SK-N-SH (cell line): Measurements from ENCODE around the gene GCLM. TPM values are rescaled to one million over a fixed set of nuclear protein-coding genes. Genes with fewer than 3 reads are reported as not detected.

Experiments used
- CTCF ChIA-PET: fragments of 300-600, 350-600 bp; formaldehyde crosslinking; extraction: SDS; loops from one replicate; lab custom pipeline; 2021; lab: Yijun Ruan, JAX
- POLR2A ChIA-PET: fragments of 350-600 bp; sonication (Branson Sonifier 250); formaldehyde crosslinking; extraction: SDS; loops from one replicate; lab custom pipeline; 2020; ENCODE audit warnings: antibody characterized with exemption, inconsistent platforms; lab: Yijun Ruan, JAX
- DNase-seq: peaks from one replicate; pipeline ENCODE4 v3.0.0; 2012
- H2AFZ ChIP-seq: fragments of 200-600 bp; sonication (generic); 2 replicates; pipeline ENCODE4 v1.8.1; 2016; ENCODE audit warnings: antibody characterized with exemption, mild to moderate bottlenecking, low read depth
- H3F3A ChIP-seq: fragments of 200-600 bp; sonication (generic); replicated peaks from 2 replicates; pipeline ENCODE3; 2016; ENCODE audit warnings: antibody characterized with exemption, mild to moderate bottlenecking; ENCODE audit not compliant: insufficient read depth
- H3K27ac ChIP-seq, 2 experiments: fragments of 200-500 bp in 1 of 2; fragments of 200-600 bp in 1 of 2; sonication (Bioruptor generic) in 1 of 2; sonication (generic), shearing (Covaris generic) in 1 of 2; 2 replicates each; pipeline versions ENCODE4 v1.5.1 to v1.6.1; 2014 to 2016; ENCODE audit warnings: low read depth in 2 of 2, inconsistent platforms in 1 of 2, low read length in 1 of 2, mild to moderate bottlenecking in 1 of 2, mixed read lengths in 1 of 2
- H3K27me3 ChIP-seq: fragments of 200-600 bp; sonication (generic), shearing (Covaris generic); 2 replicates; pipeline ENCODE4 v1.6.1; 2016; ENCODE audit warnings: mixed run types; ENCODE audit not compliant: insufficient read depth
- H3K36me3 ChIP-seq, 2 experiments: fragments of 200-500 bp in 1 of 2; fragments of 200-600 bp in 1 of 2; sonication (Bioruptor generic) in 1 of 2; sonication (generic) in 1 of 2; replicated peaks in 1 of 2; 2 replicates each; pipeline versions ENCODE3 to v1.5.1; 2014 to 2016; ENCODE audit warnings: low read length in 1 of 2, mild to moderate bottlenecking in 1 of 2; ENCODE audit not compliant: insufficient read depth in 2 of 2, control insufficient read depth in 1 of 2
- H3K4me1 ChIP-seq, 2 experiments: fragments of 200-500 bp in 1 of 2; fragments of 200-600 bp in 1 of 2; sonication (Bioruptor generic) in 1 of 2; sonication (generic), shearing (Covaris generic) in 1 of 2; 2 replicates each; pipeline versions ENCODE4 v1.5.1 to v1.6.1; 2014 to 2016; ENCODE audit warnings: low read depth in 1 of 2, low read length in 1 of 2, mixed run types in 1 of 2; ENCODE audit not compliant: insufficient read depth in 2 of 2, control insufficient read depth in 1 of 2
- H3K4me2 ChIP-seq: fragments of 200-600 bp; sonication (generic), shearing (Covaris generic); 2 replicates; pipeline ENCODE4 v1.6.1; 2017; ENCODE audit warnings: mixed run types
- H3K4me3 ChIP-seq, 2 experiments: fragments of 200-500 bp in 1 of 2; fragments of 200-600 bp in 1 of 2; sonication (Bioruptor generic) in 1 of 2; sonication (generic), shearing (Covaris generic) in 1 of 2; 2 replicates each; pipeline versions ENCODE4 v1.5.1 to v1.8.1; 2014 to 2016; ENCODE audit warnings: low read depth in 2 of 2, inconsistent platforms in 1 of 2, low read length in 1 of 2, mild to moderate bottlenecking in 1 of 2, mixed read lengths in 1 of 2, moderate library complexity in 1 of 2
- H3K79me2 ChIP-seq: fragments of 200-600 bp; sonication (generic); 2 replicates; pipeline ENCODE4 v1.8.1; 2017; ENCODE audit warnings: mild to moderate bottlenecking; ENCODE audit not compliant: insufficient read depth
- H3K9ac ChIP-seq: fragments of 200-600 bp; sonication (generic); 2 replicates; pipeline ENCODE4 v1.6.1; 2017; ENCODE audit warnings: mixed run types
- H3K9me2 ChIP-seq: fragments of 200-600 bp; sonication (generic); 2 replicates; pipeline ENCODE4 v1.6.1; 2017; ENCODE audit warnings: mixed run types
- H3K9me3 ChIP-seq: fragments of 200-600 bp; sonication (generic); 2 replicates; pipeline ENCODE4 v1.6.1; 2017; ENCODE audit warnings: mixed run types, mild to moderate bottlenecking, moderate library complexity
- H4K20me1 ChIP-seq: fragments of 200-600 bp; sonication (generic); 2 replicates; pipeline ENCODE4 v1.6.1; 2017; ENCODE audit warnings: mild to moderate bottlenecking, mixed run types; ENCODE audit not compliant: insufficient read depth
- CHD2 ChIP-seq: fragments of 150-350 bp; IDR thresholded peaks from 2 replicates; pipeline ENCODE4 v1.6.1; 2018; ENCODE audit warnings: low read length; ENCODE audit not compliant: partially characterized antibody
- CTCF ChIP-seq: fragments of 200-600 bp; sonication (generic); IDR thresholded peaks from 2 replicates; pipeline ENCODE4 v1.6.1; 2017; ENCODE audit warnings: antibody characterized with exemption, mild to moderate bottlenecking, moderate library complexity
- EZH2phosphoT487 ChIP-seq: fragments of 200-600 bp; sonication (generic); IDR thresholded peaks from 2 replicates; pipeline ENCODE4 v1.6.1; 2017; ENCODE audit warnings: low read depth, mixed run types, mild to moderate bottlenecking, antibody characterized with exemption, moderate library complexity, borderline replicate concordance
- FOSL2 ChIP-seq: IDR thresholded peaks from 2 replicates; pipeline ENCODE4 v1.4.0; 2012; ENCODE audit warnings: low read depth, mild to moderate bottlenecking, moderate library complexity, borderline replicate concordance
- FOXM1 ChIP-seq: IDR thresholded peaks from 2 replicates; pipeline ENCODE4 v1.4.0; 2012; ENCODE audit warnings: low read depth, mild to moderate bottlenecking
- GABPA ChIP-seq: IDR thresholded peaks from 2 replicates; pipeline ENCODE4 v1.4.0; 2012; ENCODE audit warnings: low read depth, mild to moderate bottlenecking
- MXI1 ChIP-seq: IDR thresholded peaks from 2 replicates; pipeline ENCODE4 v1.6.1; 2012; ENCODE audit warnings: mild to moderate bottlenecking, low read depth, low read length, improper control_type of control experiment
- POLR2AphosphoS5 ChIP-seq: IDR thresholded peaks from 2 replicates; pipeline ENCODE4 v1.6.1; 2012; ENCODE audit warnings: low read depth, low read length
- RCOR1 ChIP-seq: fragments of 150-350 bp; IDR thresholded peaks from 2 replicates; pipeline ENCODE4 v1.6.1; 2017; ENCODE audit warnings: antibody characterized with exemption, low read length
- REST ChIP-seq: IDR thresholded peaks from 2 replicates; pipeline ENCODE4 v1.6.1; 2012; ENCODE audit warnings: mild to moderate bottlenecking, low read depth, low read length, moderate library complexity
- RFX5 ChIP-seq: IDR thresholded peaks from 2 replicates; pipeline ENCODE4 v1.6.1; 2012; ENCODE audit warnings: mild to moderate bottlenecking, improper control_type of control experiment, low read length
- RXRA ChIP-seq: IDR thresholded peaks from 2 replicates; pipeline ENCODE4 v1.4.0; 2012; ENCODE audit warnings: low read depth, mild to moderate bottlenecking, borderline replicate concordance
- SIN3A ChIP-seq: IDR thresholded peaks from 2 replicates; pipeline ENCODE4 v1.6.1; 2012; ENCODE audit warnings: low read depth, mild to moderate bottlenecking, low read length, moderate library complexity, borderline replicate concordance
- SMC3 ChIP-seq: IDR thresholded peaks from 2 replicates; pipeline ENCODE4 v1.6.1; 2012; ENCODE audit warnings: low read depth, low read length, improper control_type of control experiment
- TEAD4 ChIP-seq: IDR thresholded peaks from 2 replicates; pipeline ENCODE4 v1.4.0; 2012; ENCODE audit warnings: mild to moderate bottlenecking, borderline replicate concordance; ENCODE audit not compliant: insufficient read depth
- USF1 ChIP-seq: IDR thresholded peaks from 2 replicates; pipeline ENCODE4 v1.4.0; 2012; ENCODE audit warnings: low read depth, borderline replicate concordance
- WGBS: methylation state at CpG from one replicate; pipeline ENCODE4 v1.1.6; 2017; ENCODE audit warnings: low lambda C conversion rate; 5-methylcytosine and 5-hydroxymethylcytosine counted together
- polyA plus RNA-seq, 3 experiments: library from polyadenylated mRNA; depleted of rRNA; stranded (reverse); fragments of >200 nt; gene quantifications; 2 replicates each; pipeline ENCODE4 v1.2.3, GENCODE V29; 2012
- TF ChIP-seq, protein P1 (sequence below): fragments of 150-350 bp; IDR thresholded peaks from 2 replicates; pipeline ENCODE4 v1.6.1; 2016; ENCODE audit warnings: mild to moderate bottlenecking, low read depth, low read length
- TF ChIP-seq, protein P2 (sequence below): IDR thresholded peaks from 2 replicates; pipeline ENCODE4; 2012

Gene GCLM
- polyA plus RNA-seq, 1 of the 3 experiments (the other 2 are of a cell fraction): 9.4 TPM

- no peak for TF ChIP-seq FOSL2
- no peak for TF ChIP-seq TEAD4
- TF ChIP-seq RXRA: no peak
- DNase-seq: peak; percentile 24
- Histone ChIP-seq H3K9me2 (no peaks in the 10 kb centered on the region), H2AFZ (peak overlapping the region; percentile 77), H3K4me2 (peak overlapping the region; percentile 81), H3K36me3 (peaks cover 40 to 52% of the 10 kb centered on the region in 2 experiments), H3K27ac (peak overlapping the region; percentile 89 to 95), H3K79me2 (peaks cover 52% of the 10 kb centered on the region), H4K20me1 (peaks cover 10% of the 10 kb centered on the region; the same call in 1 of the 2 replicates), H3F3A (peaks cover 47% of the 10 kb centered on the region), H3K9ac (peak overlapping the region; percentile 90), H3K9me3 (no peaks in the 10 kb centered on the region), H3K27me3 (no peaks in the 10 kb centered on the region), H3K4me3 (peak overlapping the region; percentile 96 to 98), H3K4me1 (peaks cover 5 to 11% of the 10 kb centered on the region in 2 experiments; a peak in 3 of 4 replicates)
- 2% methylated on average over 18 of the region's 20 CpGs for WGBS
- ChIA-PET POLR2A (interaction anchor here (1.0 to 2.8 kb wide), 4 partner anchors 10 to 533 kb away, joined by 5 to 11 read pairs (median 8); partner anchors contain the start of gene DR1), CTCF (interaction anchor here (1.3 to 2.2 kb wide), 3 partner anchors 9 to 457 kb away, joined by 4 to 6 read pairs (median 6); no protein-coding TSS in a partner anchor)
Observed at GRCh38 chr1:93878501-93878888, 30.7 kb downstream of the GCLM start.

GRCh38 chr1:93877529-93877928, 31.7 kb downstream of the GCLM start:
- CTCF ChIA-PET: interaction anchor here (1.0 to 1.4 kb wide), 3 partner anchors 32 to 458 kb away, joined by 3 to 4 read pairs (median 3); partner anchors contain the start of gene GCLM
- 89% methylated on average over 4 of the region's 4 CpGs for WGBS
- no peak overlapping the region for H2AFZ ChIP-seq
- H3F3A ChIP-seq: peaks cover 43% of the 10 kb centered on the region
- peaks cover 59% of the 10 kb centered on the region for H3K79me2 ChIP-seq
- no peak overlapping the region for H3K27ac ChIP-seq
- H3K9me3 ChIP-seq: no peaks in the 10 kb centered on the region
- POLR2A ChIA-PET: interaction anchor here (2.8 kb wide), 1 partner anchor 30 kb away, joined by 10 read pairs; no protein-coding TSS in a partner anchor
- H3K4me2 ChIP-seq: peak overlapping the region; percentile 81; the same call in 1 of the 2 replicates
- no peaks in the 10 kb centered on the region for H3K9me2 ChIP-seq
- H3K4me1 ChIP-seq: peaks cover 5 to 11% of the 10 kb centered on the region in 2 experiments; a peak in 3 of 4 replicates
- peak overlapping the region in 1 of 2 experiments; percentile 98; a peak in 1 of 4 replicates for H3K4me3 ChIP-seq
- no peaks in the 10 kb centered on the region for H3K27me3 ChIP-seq
- peaks cover 47 to 55% of the 10 kb centered on the region in 2 experiments for H3K36me3 ChIP-seq
- no peak for DNase-seq
- peaks cover 12% of the 10 kb centered on the region; the same call in 1 of the 2 replicates for H4K20me1 ChIP-seq
- peak overlapping the region; percentile 90; the same call in 1 of the 2 replicates for H3K9ac ChIP-seq
- no peak for TF ChIP-seq USF1
- TF ChIP-seq EZH2phosphoT487: no peak
- TF ChIP-seq FOXM1: no peak
- no peak for TF ChIP-seq CHD2
- TF ChIP-seq CTCF: no peak
- TF ChIP-seq MXI1: no peak
- no peak for TF ChIP-seq RCOR1
- TF ChIP-seq SIN3A: no peak
- TF ChIP-seq, protein P1, sequence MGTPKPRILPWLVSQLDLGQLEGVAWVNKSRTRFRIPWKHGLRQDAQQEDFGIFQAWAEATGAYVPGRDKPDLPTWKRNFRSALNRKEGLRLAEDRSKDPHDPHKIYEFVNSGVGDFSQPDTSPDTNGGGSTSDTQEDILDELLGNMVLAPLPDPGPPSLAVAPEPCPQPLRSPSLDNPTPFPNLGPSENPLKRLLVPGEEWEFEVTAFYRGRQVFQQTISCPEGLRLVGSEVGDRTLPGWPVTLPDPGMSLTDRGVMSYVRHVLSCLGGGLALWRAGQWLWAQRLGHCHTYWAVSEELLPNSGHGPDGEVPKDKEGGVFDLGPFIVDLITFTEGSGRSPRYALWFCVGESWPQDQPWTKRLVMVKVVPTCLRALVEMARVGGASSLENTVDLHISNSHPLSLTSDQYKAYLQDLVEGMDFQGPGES: no peak
- TF ChIP-seq SMC3: no peak
- no peak for TF ChIP-seq RFX5
- TF ChIP-seq POLR2AphosphoS5: no peak
- no peak for TF ChIP-seq REST
- TF ChIP-seq RXRA: no peak
- no peak for TF ChIP-seq GABPA
- TF ChIP-seq, protein P2, sequence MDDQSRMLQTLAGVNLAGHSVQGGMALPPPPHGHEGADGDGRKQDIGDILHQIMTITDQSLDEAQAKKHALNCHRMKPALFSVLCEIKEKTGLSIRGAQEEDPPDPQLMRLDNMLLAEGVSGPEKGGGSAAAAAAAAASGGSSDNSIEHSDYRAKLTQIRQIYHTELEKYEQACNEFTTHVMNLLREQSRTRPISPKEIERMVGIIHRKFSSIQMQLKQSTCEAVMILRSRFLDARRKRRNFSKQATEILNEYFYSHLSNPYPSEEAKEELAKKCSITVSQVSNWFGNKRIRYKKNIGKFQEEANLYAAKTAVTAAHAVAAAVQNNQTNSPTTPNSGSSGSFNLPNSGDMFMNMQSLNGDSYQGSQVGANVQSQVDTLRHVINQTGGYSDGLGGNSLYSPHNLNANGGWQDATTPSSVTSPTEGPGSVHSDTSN: no peak
